Measurements from ENCODE around the gene PSMA5.
A peak's percentile ranks its signal among the peaks of the same experiment; 100 is the strongest.

The PSMA5 gene

DNA sequence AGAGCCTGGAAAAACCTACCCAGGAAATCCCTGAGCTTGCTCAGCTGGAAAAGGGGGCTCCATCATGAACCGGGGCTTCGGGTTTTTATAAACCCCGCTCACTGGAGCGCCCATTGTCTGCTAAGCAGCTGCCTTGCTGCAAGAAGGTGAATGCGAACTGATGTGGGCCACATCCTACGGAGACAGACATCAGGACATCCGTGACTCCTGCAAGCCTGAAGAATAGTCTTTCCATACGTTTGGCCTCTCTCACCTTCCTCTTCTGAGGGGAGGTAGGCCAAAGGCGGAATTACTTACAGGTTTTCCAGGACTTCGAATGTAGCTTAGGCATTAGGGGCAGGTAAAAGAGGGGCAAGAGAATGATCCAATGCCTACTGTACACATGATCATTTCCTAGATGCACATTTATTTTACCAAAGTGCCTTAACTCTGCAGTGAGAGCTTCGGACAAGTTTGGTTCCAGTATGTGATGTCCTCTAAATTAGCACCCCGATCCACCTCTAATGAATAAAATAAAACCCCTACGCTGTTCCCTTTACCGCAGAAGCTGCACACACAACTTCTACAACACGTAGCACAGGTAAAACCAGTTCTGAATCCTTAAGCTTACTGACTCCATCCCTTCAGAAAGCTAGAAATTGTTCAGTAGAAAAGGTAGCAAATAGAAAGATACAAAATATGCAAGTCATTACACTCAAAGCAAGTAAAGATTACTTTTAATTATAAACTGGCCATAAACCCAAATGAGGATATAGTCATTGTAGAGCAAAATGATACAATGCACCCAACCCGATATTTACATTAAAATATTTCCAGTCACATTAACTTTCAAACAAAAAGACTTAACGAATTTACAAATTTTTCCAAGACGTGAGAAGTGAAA is 27.7 kb downstream of the PSMA5 start:
- Histone ChIP-seq H3K9me3 (ENCODE audit: control insufficient read depth, insufficient read depth, low read depth, low read length) (no peaks in the 10 kb centered on the region), H3K4me3 (ENCODE audit: low read depth, low read length) (peak overlapping the region; percentile 67), H3K27ac (ENCODE audit: extremely low read depth, low read depth, low read length) (peak overlapping the region; percentile 53; the same call in 1 of the 2 replicates), H3K36me3 (ENCODE audit: control insufficient read depth in 2 of 2, insufficient read depth in 1 of 2, low read length in 2 of 2) (peaks cover 16 to 25% of the 10 kb centered on the region in 2 experiments), H3K4me1 (ENCODE audit: control insufficient read depth, insufficient read depth, low read length) (peaks cover 8% of the 10 kb centered on the region)
- POLR2A ChIA-PET, result interaction anchor here (0.9 to 3.7 kb wide), 13 partner anchors 12 to 299 kb away, joined by 3 to 30 read pairs (median 7); partner anchors contain the start of genes CELSR2 and PSRC1
- TF ChIP-seq, protein P1, sequence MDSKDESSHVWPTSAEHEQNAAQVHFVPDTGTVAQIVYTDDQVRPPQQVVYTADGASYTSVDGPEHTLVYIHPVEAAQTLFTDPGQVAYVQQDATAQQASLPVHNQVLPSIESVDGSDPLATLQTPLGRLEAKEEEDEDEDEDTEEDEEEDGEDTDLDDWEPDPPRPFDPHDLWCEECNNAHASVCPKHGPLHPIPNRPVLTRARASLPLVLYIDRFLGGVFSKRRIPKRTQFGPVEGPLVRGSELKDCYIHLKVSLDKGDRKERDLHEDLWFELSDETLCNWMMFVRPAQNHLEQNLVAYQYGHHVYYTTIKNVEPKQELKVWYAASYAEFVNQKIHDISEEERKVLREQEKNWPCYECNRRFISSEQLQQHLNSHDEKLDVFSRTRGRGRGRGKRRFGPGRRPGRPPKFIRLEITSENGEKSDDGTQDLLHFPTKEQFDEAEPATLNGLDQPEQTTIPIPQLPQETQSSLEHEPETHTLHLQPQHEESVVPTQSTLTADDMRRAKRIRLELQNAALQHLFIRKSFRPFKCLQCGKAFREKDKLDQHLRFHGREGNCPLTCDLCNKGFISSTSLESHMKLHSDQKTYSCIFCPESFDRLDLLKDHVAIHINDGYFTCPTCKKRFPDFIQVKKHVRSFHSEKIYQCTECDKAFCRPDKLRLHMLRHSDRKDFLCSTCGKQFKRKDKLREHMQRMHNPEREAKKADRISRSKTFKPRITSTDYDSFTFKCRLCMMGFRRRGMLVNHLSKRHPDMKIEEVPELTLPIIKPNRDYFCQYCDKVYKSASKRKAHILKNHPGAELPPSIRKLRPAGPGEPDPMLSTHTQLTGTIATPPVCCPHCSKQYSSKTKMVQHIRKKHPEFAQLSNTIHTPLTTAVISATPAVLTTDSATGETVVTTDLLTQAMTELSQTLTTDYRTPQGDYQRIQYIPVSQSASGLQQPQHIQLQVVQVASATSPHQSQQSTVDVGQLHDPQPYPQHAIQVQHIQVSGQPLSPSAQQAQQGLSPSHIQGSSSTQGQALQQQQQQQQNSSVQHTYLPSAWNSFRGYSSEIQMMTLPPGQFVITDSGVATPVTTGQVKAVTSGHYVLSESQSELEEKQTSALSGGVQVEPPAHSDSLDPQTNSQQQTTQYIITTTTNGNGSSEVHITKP (tag by site-specific recombination; IDR thresholded peaks at IDR 0.05), result peak; percentile 11; the same call in 1 of the 2 replicates
- TF ChIP-seq WT1 (tag by site-specific recombination; IDR thresholded peaks at IDR 0.05) (0 out of 2 replicates have a peak, but pooled peaks have one; percentile 4), ZNF660 (tag by site-specific recombination; IDR thresholded peaks at IDR 0.05) (0 out of 2 replicates have a peak, but pooled peaks have one; percentile 2), ZNF391 (tag by site-specific recombination; IDR thresholded peaks at IDR 0.05; ENCODE audit: borderline replicate concordance, low read depth) (no peak), ZNF335 (tag by site-specific recombination; conservative IDR thresholded peaks at IDR 0.05) (peak; percentile 51; the same call in 1 of the 2 replicates), ZBTB20 (tag by site-specific recombination; IDR thresholded peaks at IDR 0.05) (peak; percentile 97), ZBTB6 (tag by site-specific recombination; IDR thresholded peaks at IDR 0.05) (peak; percentile 58; the same call in 1 of the 2 replicates), ZBTB17 (tag by site-specific recombination; IDR thresholded peaks at IDR 0.05) (peak; percentile 29; the same call in 1 of the 2 replicates), ZNF24 (tag by site-specific recombination; IDR thresholded peaks at IDR 0.05) (no peak)
- TF ChIP-seq, protein P2, sequence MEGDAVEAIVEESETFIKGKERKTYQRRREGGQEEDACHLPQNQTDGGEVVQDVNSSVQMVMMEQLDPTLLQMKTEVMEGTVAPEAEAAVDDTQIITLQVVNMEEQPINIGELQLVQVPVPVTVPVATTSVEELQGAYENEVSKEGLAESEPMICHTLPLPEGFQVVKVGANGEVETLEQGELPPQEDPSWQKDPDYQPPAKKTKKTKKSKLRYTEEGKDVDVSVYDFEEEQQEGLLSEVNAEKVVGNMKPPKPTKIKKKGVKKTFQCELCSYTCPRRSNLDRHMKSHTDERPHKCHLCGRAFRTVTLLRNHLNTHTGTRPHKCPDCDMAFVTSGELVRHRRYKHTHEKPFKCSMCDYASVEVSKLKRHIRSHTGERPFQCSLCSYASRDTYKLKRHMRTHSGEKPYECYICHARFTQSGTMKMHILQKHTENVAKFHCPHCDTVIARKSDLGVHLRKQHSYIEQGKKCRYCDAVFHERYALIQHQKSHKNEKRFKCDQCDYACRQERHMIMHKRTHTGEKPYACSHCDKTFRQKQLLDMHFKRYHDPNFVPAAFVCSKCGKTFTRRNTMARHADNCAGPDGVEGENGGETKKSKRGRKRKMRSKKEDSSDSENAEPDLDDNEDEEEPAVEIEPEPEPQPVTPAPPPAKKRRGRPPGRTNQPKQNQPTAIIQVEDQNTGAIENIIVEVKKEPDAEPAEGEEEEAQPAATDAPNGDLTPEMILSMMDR (tag by site-specific recombination; IDR thresholded peaks at IDR 0.05), result 0 out of 2 replicates have a peak, but pooled peaks have one; percentile 4
- TF ChIP-seq, protein P3, sequence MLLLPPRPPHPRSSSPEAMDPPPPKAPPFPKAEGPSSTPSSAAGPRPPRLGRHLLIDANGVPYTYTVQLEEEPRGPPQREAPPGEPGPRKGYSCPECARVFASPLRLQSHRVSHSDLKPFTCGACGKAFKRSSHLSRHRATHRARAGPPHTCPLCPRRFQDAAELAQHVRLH (tag by site-specific recombination; IDR thresholded peaks at IDR 0.05), result no peak
- CTCF ChIA-PET, result interaction anchor here (0.6 to 7.8 kb wide), 71 partner anchors 7 to 1562 kb away, joined by 3 to 126 read pairs (median 4); partner anchors contain the start of genes CELSR2, CYB561D1, MYBPHL and PRPF38B

- H3K4me1 ChIP-seq (ENCODE audit: control insufficient read depth, insufficient read depth, low read length), result peaks cover 12% of the 10 kb centered on the region
- CTCF ChIA-PET, result interaction anchor here (0.6 to 7.8 kb wide), 34 partner anchors 8 to 216 kb away, joined by 3 to 126 read pairs (median 6); partner anchors contain the start of genes CELSR2, CYB561D1, MYBPHL and PSRC1
- peak within 1 kb of the TSS; percentile 79; the same call in 1 of the 2 replicates for H3K27ac ChIP-seq (ENCODE audit: extremely low read depth, low read depth, low read length)
- POLR2A ChIA-PET, result interaction anchor here (0.7 to 3.7 kb wide), 14 partner anchors 11 to 298 kb away, joined by 3 to 30 read pairs (median 6); partner anchors contain the start of genes CELSR2 and PSRC1
- H3K36me3 ChIP-seq (ENCODE audit: control insufficient read depth in 2 of 2, insufficient read depth in 1 of 2, low read length in 2 of 2), result peaks cover 9 to 19% of the 10 kb centered on the region in 2 experiments
- peak within 1 kb of the TSS; percentile 67 for H3K4me3 ChIP-seq (ENCODE audit: low read depth, low read length)
- H3K9me3 ChIP-seq (ENCODE audit: control insufficient read depth, insufficient read depth, low read depth, low read length), result no peaks in the 10 kb centered on the region
- TF ChIP-seq TSHZ1 (tag by site-specific recombination; IDR thresholded peaks at IDR 0.05; ENCODE audit: borderline replicate concordance), result no peak
- no peak for TF ChIP-seq MEIS1 (CRISPR knock-in tag; IDR thresholded peaks at IDR 0.05; ENCODE audit: borderline replicate concordance)
- no peak for TF ChIP-seq ZNF239 (tag by site-specific recombination; IDR thresholded peaks at IDR 0.05)
- TF ChIP-seq ZNF174 (tag by site-specific recombination; IDR thresholded peaks at IDR 0.05), result no peak
- TF ChIP-seq ZNF549 (tag by site-specific recombination; IDR thresholded peaks at IDR 0.05), result no peak; the same call in 1 of the 2 replicates
- TF ChIP-seq ZNF561 (tag by site-specific recombination; IDR thresholded peaks at IDR 0.05; ENCODE audit: borderline replicate concordance), result peak; percentile 21; the same call in 1 of the 2 replicates
- no peak for TF ChIP-seq ZNF404 (tag by site-specific recombination; IDR thresholded peaks at IDR 0.05)
- no peak for TF ChIP-seq KLF1 (tag by site-specific recombination; IDR thresholded peaks at IDR 0.05)
Measured at GRCh38 chr1:109397581-109398342, 28.5 kb downstream of the PSMA5 start, which contains the start of gene SORT1. Gene SORT1 (minus strand): TSS chr1:109397918. CDS start chr1:109397892, 26 bp downstream.

All from HEK293 (cell line).